Loucy (cell line): Measurements from ENCODE around the gene PLEKHA6.

Source experiments
- CTCF ChIP-seq: fragments of 200-600 bp; sonication (generic); conservative IDR thresholded peaks from 2 replicates; pipeline ENCODE4 v1.5.1; 2014; ENCODE audit warnings: mild to moderate bottlenecking, antibody characterized with exemption, low read length
- EZH2phosphoT487 ChIP-seq: fragments of 200-600 bp; IDR thresholded peaks from 2 replicates; pipeline ENCODE4 v1.6.1; 2018; ENCODE audit warnings: antibody characterized with exemption, mild to moderate bottlenecking, moderate library complexity, borderline replicate concordance

GRCh38 chr1:204170494-204171155 lies 189.1 kb downstream of the PLEKHA6 start:
- no peak for TF ChIP-seq CTCF
- TF ChIP-seq EZH2phosphoT487 = no peak
